ENCODE results near the gene GLRB.

DNA sequence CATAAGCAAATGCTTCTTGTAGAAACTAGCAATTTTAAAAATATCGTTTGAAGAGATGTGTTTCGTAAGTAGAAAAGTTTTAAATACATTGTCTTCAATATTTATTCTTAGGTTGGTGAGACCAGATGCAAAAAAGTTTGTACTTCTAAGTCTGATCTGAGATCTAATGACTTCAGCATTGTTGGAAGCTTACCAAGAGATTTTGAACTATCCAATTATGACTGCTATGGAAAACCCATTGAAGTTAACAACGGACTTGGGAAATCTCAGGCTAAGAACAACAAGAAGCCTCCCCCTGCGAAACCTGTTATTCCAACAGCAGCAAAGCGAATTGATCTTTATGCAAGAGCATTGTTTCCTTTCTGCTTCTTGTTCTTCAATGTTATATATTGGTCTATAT, 94.4 kb downstream of the GLRB start:
- TF ChIP-seq POLR2A (IDR thresholded peaks at IDR 0.05; ENCODE audit: low read length) (no peak), GATA1 (IDR thresholded peaks at IDR 0.05; ENCODE audit: low read depth, low read length) (no peak)
